HG02610 (cell line): ENCODE results near the gene AMHR2.

Experiments used
- ATAC-seq: cut with Tn5 transposase; IDR thresholded peaks from one replicate; pipeline ENCODE4 v1.9.1; 2021; ENCODE audit warnings: mild to moderate bottlenecking, moderate library complexity; ENCODE audit not compliant: unreplicated experiment

The AMHR2 gene

GRCh38 chr12:53479331-53479730 lies 55.7 kb downstream of the AMHR2 start:
- no peak for ATAC-seq

GRCh38 chr12:53480491-53481442 lies 57.1 kb downstream of the AMHR2 start:
- ATAC-seq = no peak
